Activated naive CD4-positive, alpha-beta T cell treated with anti-CD3 and anti-CD28 coated beads, Interleukin-2, amount 50 U/mL, for 24 hours (primary cell): ENCODE results near the gene TRIM43B.
"Not testable (repeated sequence)": the region's sequence is repeated elsewhere in the genome, so short reads cannot be mapped to it uniquely, and the experiment has no call there.

Experiments
- H3K27ac Mint-ChIP-seq: one replicate; pipeline ENCODE4 v1.8.0; 2021; ENCODE audit warnings: mild to moderate bottlenecking, mixed read lengths
- H3K27me3 Mint-ChIP-seq: one replicate; pipeline ENCODE4 v1.8.0; 2021; ENCODE audit warnings: mixed read lengths
- H3K36me3 Mint-ChIP-seq: one replicate; pipeline ENCODE4 v1.8.0; 2021; ENCODE audit warnings: mixed read lengths
- H3K4me1 Mint-ChIP-seq: one replicate; pipeline ENCODE4 v1.8.0; 2021; ENCODE audit warnings: mixed read lengths
- H3K4me3 Mint-ChIP-seq: one replicate; pipeline ENCODE4 v1.8.0; 2021; ENCODE audit warnings: mild to moderate bottlenecking, mixed read lengths
- H3K9me3 Mint-ChIP-seq: one replicate; pipeline ENCODE4 v1.8.0; 2021; ENCODE audit warnings: mixed read lengths

The TRIM43B gene

GRCh38 chr2:95445317-95445716 lies 39.2 kb downstream of the TRIM43B start:
- H3K4me1 Mint-ChIP-seq, H3K4me3 Mint-ChIP-seq: not testable (repeated sequence)

GRCh38 chr2:95442474-95443099 lies 42.0 kb downstream of the TRIM43B start:
- H3K27ac Mint-ChIP-seq, H3K4me1 Mint-ChIP-seq, H3K9me3 Mint-ChIP-seq, H3K27me3 Mint-ChIP-seq, H3K36me3 Mint-ChIP-seq, H3K4me3 Mint-ChIP-seq: not testable (repeated sequence)

More at GRCh38 chr2:95445317-95445716, 39.2 kb downstream of the TRIM43B start:
- not testable (repeated sequence) for H3K27me3 Mint-ChIP-seq, H3K36me3 Mint-ChIP-seq, H3K9me3 Mint-ChIP-seq, H3K27ac Mint-ChIP-seq

GRCh38 chr2:95435872-95436209 lies 48.7 kb downstream of the TRIM43B start:
- H3K4me3 Mint-ChIP-seq, H3K36me3 Mint-ChIP-seq, H3K27me3 Mint-ChIP-seq, H3K4me1 Mint-ChIP-seq, H3K9me3 Mint-ChIP-seq, H3K27ac Mint-ChIP-seq: not testable (repeated sequence)

GRCh38 chr2:95435162-95435871 lies 49.2 kb downstream of the TRIM43B start:
- not testable (repeated sequence) for H3K4me3 Mint-ChIP-seq, H3K4me1 Mint-ChIP-seq, H3K27ac Mint-ChIP-seq, H3K9me3 Mint-ChIP-seq, H3K36me3 Mint-ChIP-seq, H3K27me3 Mint-ChIP-seq

- H3K4me3 Mint-ChIP-seq, H3K4me1 Mint-ChIP-seq: not testable (repeated sequence)
Observed at GRCh38 chr2:95434507-95435076, 50.0 kb downstream of the TRIM43B start.

GRCh38 chr2:95433973-95434372 lies 50.6 kb downstream of the TRIM43B start:
- not testable (repeated sequence) for H3K36me3 Mint-ChIP-seq, H3K9me3 Mint-ChIP-seq, H3K27me3 Mint-ChIP-seq, H3K4me3 Mint-ChIP-seq, H3K27ac Mint-ChIP-seq, H3K4me1 Mint-ChIP-seq

More at GRCh38 chr2:95434507-95435076, 50.0 kb downstream of the TRIM43B start:
- H3K36me3 Mint-ChIP-seq, H3K9me3 Mint-ChIP-seq, H3K27ac Mint-ChIP-seq, H3K27me3 Mint-ChIP-seq: not testable (repeated sequence)

GRCh38 chr2:95433373-95433772 lies 51.2 kb downstream of the TRIM43B start:
- H3K27me3 Mint-ChIP-seq, H3K4me3 Mint-ChIP-seq, H3K27ac Mint-ChIP-seq, H3K9me3 Mint-ChIP-seq, H3K4me1 Mint-ChIP-seq, H3K36me3 Mint-ChIP-seq: not testable (repeated sequence)

- not testable (repeated sequence) for H3K9me3 Mint-ChIP-seq, H3K4me3 Mint-ChIP-seq, H3K4me1 Mint-ChIP-seq, H3K27me3 Mint-ChIP-seq, H3K36me3 Mint-ChIP-seq, H3K27ac Mint-ChIP-seq
Observed at GRCh38 chr2:95429748-95430467, 54.6 kb downstream of the TRIM43B start.

- not testable (repeated sequence) for H3K4me3 Mint-ChIP-seq, H3K27me3 Mint-ChIP-seq, H3K4me1 Mint-ChIP-seq, H3K27ac Mint-ChIP-seq, H3K9me3 Mint-ChIP-seq, H3K36me3 Mint-ChIP-seq
Observed at GRCh38 chr2:95427196-95427867, 57.2 kb downstream of the TRIM43B start.
